HepG2 (cell line): Measurements from ENCODE around the gene CDH23. TPM values are rescaled to one million over a fixed set of nuclear protein-coding genes. Genes with fewer than 3 reads are reported as not detected.

Experiments used
- ATAC-seq: fragments of 200-7000 bp; cut with Tn5 transposase; 3 replicates; pipeline ENCODE4 v1.9.1; 2020; ENCODE audit warnings: mild to moderate bottlenecking, moderate library complexity
- BruUV-seq: library from RNA; stranded (reverse); fragments of 400-500 nt; replicated peaks from 2 replicates; lab custom pipeline; 2021; lab: Mats Ljungman, UMichigan
- CTCF ChIA-PET: fragments of 300-600 bp; formaldehyde crosslinking; extraction: SDS; loops from one replicate; lab custom pipeline; 2021; ENCODE audit warnings: low total read pairs, inconsistent platforms, low intra/inter-chr PET ratio; lab: Yijun Ruan, JAX
- POLR2A ChIA-PET: fragments of 350-600 bp; sonication (Branson Sonifier 250); formaldehyde crosslinking; loops from one replicate; lab custom pipeline; 2020; ENCODE audit warnings: antibody characterized with exemption, inconsistent platforms; lab: Yijun Ruan, JAX
- DNase-seq: peaks from one replicate; pipeline ENCODE4 v3.0.0-alpha.2; 2015; ENCODE audit warnings: low spot score
- FAIRE-seq: peaks from 3 replicates; lab custom pipeline; 2011; peaks lifted over from hg19 to GRCh38; lab: Jason Lieb, UNC
- H2AFZ ChIP-seq: one replicate; pipeline ENCODE4 v1.6.1; 2011; ENCODE audit warnings: low read length, inconsistent platforms
- H3K27ac ChIP-seq: fragments of 300-600 bp; 3 replicates; pipeline ENCODE4 v1.8.0; 2011; ENCODE audit warnings: mixed run types, mild to moderate bottlenecking, mixed read lengths, low read length, inconsistent platforms; ENCODE audit not compliant: insufficient read depth; ENCODE audit errors: extremely low read length
- H3K27me3 ChIP-seq, 2 experiments: fragments of 200-600 bp in 1 of 2; 2 replicates in 1 of 2; 3 replicates in 1 of 2; pipeline versions ENCODE4 v1.6.0 to v1.8.0; 2011; ENCODE audit warnings: low read length in 2 of 2, mild to moderate bottlenecking in 2 of 2, moderate library complexity in 2 of 2, inconsistent platforms in 1 of 2; ENCODE audit not compliant: insufficient read depth in 2 of 2, control insufficient read depth in 1 of 2
- H3K36me3 ChIP-seq, 2 experiments: fragments of 200-600 bp in 1 of 2; replicated peaks in 1 of 2; 2 replicates in 1 of 2; 3 replicates in 1 of 2; pipeline versions ENCODE4 v1.5.1 to v1.8.0; 2011; ENCODE audit warnings: low read length in 2 of 2, inconsistent platforms in 1 of 2; ENCODE audit not compliant: insufficient read depth in 2 of 2, control insufficient read depth in 1 of 2
- H3K4me1 ChIP-seq: 2 replicates; pipeline ENCODE4 v1.5.1; 2012; ENCODE audit warnings: low read length, inconsistent platforms; ENCODE audit not compliant: insufficient read depth
- H3K4me2 ChIP-seq: 2 replicates; pipeline ENCODE4 v1.6.0; 2011; ENCODE audit warnings: low read depth, low read length, inconsistent platforms
- H3K4me3 ChIP-seq, 3 experiments: fragments of 200-600 bp in 1 of 3; sonication (generic), shearing (Covaris generic) in 1 of 3; replicated peaks in 1 of 3; 2 replicates each; pipeline ENCODE4 v1.5.1; 2011 to 2016; ENCODE audit warnings: low read length in 3 of 3, inconsistent platforms in 2 of 3, low read depth in 2 of 3, mild to moderate bottlenecking in 2 of 3, control low read depth in 1 of 3, mixed read lengths in 1 of 3; ENCODE audit not compliant: insufficient read depth in 1 of 3
- H3K79me2 ChIP-seq: one replicate; pipeline ENCODE4 v1.6.1; 2011; ENCODE audit warnings: low read length, inconsistent platforms; ENCODE audit not compliant: insufficient read depth
- H3K9ac ChIP-seq: 2 replicates; pipeline ENCODE4 v1.6.0; 2011; ENCODE audit warnings: mild to moderate bottlenecking, low read depth, low read length, inconsistent platforms; ENCODE audit not compliant: insufficient read depth
- H3K9me3 ChIP-seq: 2 replicates; pipeline ENCODE4 v1.5.1; 2012; ENCODE audit warnings: mild to moderate bottlenecking, low read length
- H4K20me1 ChIP-seq: 2 replicates; pipeline ENCODE4 v1.6.0; 2011; ENCODE audit warnings: inconsistent platforms, mild to moderate bottlenecking, low read length, moderate library complexity; ENCODE audit not compliant: insufficient read depth
- E2F5 ChIP-seq: sonication (generic); formaldehyde crosslinking; conservative IDR thresholded peaks from 2 replicates; pipeline ENCODE4 v1.4.0; 2020; ENCODE audit warnings: missing genetic modification reagents
- EP300 ChIP-seq, 3 experiments: sonication (generic) in 1 of 3; formaldehyde crosslinking in 1 of 3; IDR thresholded peaks; 2 replicates each; pipeline versions ENCODE4 v1.5.1 to v1.6.1; 2011 to 2020; ENCODE audit warnings: low read depth in 2 of 3, low read length in 2 of 3, borderline replicate concordance in 1 of 3, improper control_type of control experiment in 1 of 3, mild to moderate bottlenecking in 1 of 3, missing genetic modification reagents in 1 of 3, moderate library complexity in 1 of 3
- HOXD1 ChIP-seq: sonication (generic); formaldehyde crosslinking; IDR thresholded peaks from 2 replicates; pipeline ENCODE4 v1.5.0; 2020; ENCODE audit warnings: missing genetic modification reagents
- MYPOP ChIP-seq: sonication (generic); formaldehyde crosslinking; IDR thresholded peaks from 2 replicates; pipeline ENCODE4 v1.8.1; 2023; ENCODE audit warnings: mild to moderate bottlenecking, moderate library complexity, missing genetic modification reagents
- PHB2 ChIP-seq: fragments of 450-650 bp; IDR thresholded peaks from 2 replicates; pipeline ENCODE4 v1.6.1; 2018; ENCODE audit not compliant: partially characterized antibody
- POGK ChIP-seq: sonication (generic); formaldehyde crosslinking; conservative IDR thresholded peaks from 2 replicates; pipeline ENCODE4 v1.8.0; 2022; ENCODE audit warnings: mild to moderate bottlenecking, moderate library complexity, missing genetic modification reagents
- SP5 ChIP-seq: IDR thresholded peaks from 2 replicates; pipeline ENCODE4 v1.6.1; 2016; ENCODE audit warnings: low read depth, borderline replicate concordance
- TIGD3 ChIP-seq: sonication (generic); formaldehyde crosslinking; IDR thresholded peaks from 2 replicates; pipeline ENCODE4 v1.5.1; 2020; ENCODE audit warnings: mild to moderate bottlenecking, missing genetic modification reagents, borderline replicate concordance
- TRAFD1 ChIP-seq: sonication (generic); formaldehyde crosslinking; IDR thresholded peaks from 2 replicates; pipeline ENCODE4 v1.5.1; 2020; ENCODE audit warnings: missing genetic modification reagents, mild to moderate bottlenecking, borderline replicate concordance
- ZNF143 ChIP-seq: sonication (generic); formaldehyde crosslinking; IDR thresholded peaks from 2 replicates; pipeline ENCODE4 v1.4.0; 2020; ENCODE audit warnings: missing genetic modification reagents
- ZNF33B ChIP-seq: sonication (generic); formaldehyde crosslinking; IDR thresholded peaks from 2 replicates; pipeline ENCODE4 v1.5.1; 2020; ENCODE audit warnings: mild to moderate bottlenecking, missing genetic modification reagents
- ZNF644 ChIP-seq: IDR thresholded peaks from 2 replicates; pipeline ENCODE4 v1.6.1; 2016; ENCODE audit warnings: low read depth
- WGBS: methylation state at CpG from one replicate; pipeline ENCODE4 v1.1.6; 2017; ENCODE audit warnings: low lambda C conversion rate; 5-methylcytosine and 5-hydroxymethylcytosine counted together
- in situ Hi-C: cut with HindIII; loops from 2 replicates; pipeline ENCODE4 v1.10.0; 2017; ENCODE audit warnings: low pct_unique_long_range_greater_than_20kb; ENCODE audit not compliant: extremely low pct_ligation_motif_present
- intact Hi-C: fragments of 100-400 bp; cut with micrococcal nuclease; formaldehyde crosslinking; loops from one replicate; pipeline ENCODE4 v1.10.0; 2022; ENCODE audit not compliant: unreplicated experiment
- polyA plus RNA-seq, 8 experiments: library from polyadenylated mRNA; depleted of rRNA in 3 of 8; stranded (reverse) in 7 of 8; unstranded in 1 of 8; fragments of >200 nt; fragmentation: Illumina TruSeq in 4 of 8; extraction: Trizol in 4 of 8; gene quantifications; 2 replicates each; pipeline versions ENCODE4 v1.2.1 to v1.2.3, GENCODE V29; 2011 to 2016; ENCODE audit warnings: low read depth in 4 of 8, missing spikeins in 1 of 8, mixed read lengths in 1 of 8; ENCODE audit not compliant: insufficient read depth in 1 of 8
- total RNA-seq, 5 experiments: library from RNA; depleted of rRNA; stranded (reverse); fragments of >200 nt; fragmentation: Illumina TruSeq; extraction: Trizol; gene quantifications; 2 replicates each; pipeline ENCODE4 v1.2.3, GENCODE V29; 2016; ENCODE audit warnings: low read depth in 1 of 5
- TF ChIP-seq, protein P1 (sequence below): sonication (generic); formaldehyde crosslinking; conservative IDR thresholded peaks from 2 replicates; pipeline ENCODE4 v1.8.0; 2022; ENCODE audit warnings: missing genetic modification reagents

The CDH23 gene
- total and polyA plus RNA-seq, 2 of the 13 experiments (the other 11 are each of a cell fraction or from before 2014, with no cell fraction given): 0.13 TPM; not detected in 1

DNA sequence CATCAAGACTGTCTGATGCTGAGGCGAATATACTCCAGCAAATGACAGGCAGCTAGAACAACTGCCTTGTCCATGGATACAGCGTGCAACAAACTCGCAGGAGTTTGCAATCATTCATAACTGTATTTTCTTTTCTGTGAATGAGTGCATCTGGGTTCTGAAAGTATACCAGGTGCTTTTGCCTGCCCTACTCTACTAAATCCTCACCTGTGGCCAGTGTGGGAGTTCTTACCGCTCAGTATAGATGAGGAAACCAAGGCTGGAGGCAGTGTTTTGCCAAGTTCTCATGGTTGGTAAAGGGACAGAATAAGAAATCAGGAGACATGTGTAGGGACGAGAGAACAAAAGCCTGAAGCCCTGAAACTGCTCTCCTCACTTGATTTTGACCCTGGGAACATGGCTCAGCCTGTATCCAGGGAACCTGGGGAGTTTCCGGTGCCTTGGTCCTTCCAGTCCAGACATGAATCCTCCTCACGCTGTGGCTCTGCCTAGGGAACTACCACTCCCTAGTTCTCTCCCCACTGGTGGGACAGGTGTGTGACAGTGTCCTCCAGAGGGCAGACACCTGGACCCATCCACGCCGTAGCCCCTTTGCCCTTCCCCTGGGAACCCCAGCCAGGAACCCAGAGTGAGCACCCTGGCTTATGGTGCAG is 142.0 kb downstream of the CDH23 start:
- Histone ChIP-seq H2AFZ (no peak overlapping the region), H3K9ac (no peak overlapping the region), H3K27ac (no peak overlapping the region), H3K4me1 (no peaks in the 10 kb centered on the region)
- no peak for FAIRE-seq
- TF ChIP-seq TIGD3 (no peak), E2F5 (CRISPR knock-in tag) (no peak), ZNF143 (no peak), SP5 (CRISPR knock-in tag) (no peak), MYPOP (CRISPR knock-in tag) (no peak), ZNF33B (CRISPR knock-in tag) (no peak), PHB2 (no peak), POGK (CRISPR knock-in tag) (no peak), ZNF644 (CRISPR knock-in tag) (no peak), HOXD1 (CRISPR knock-in tag) (no peak), EP300 (IDR thresholded peaks at IDR 0.05; ENCODE audit: low read depth in 2 of 2, low read length in 2 of 2) (no peak), EP300 (CRISPR knock-in tag; IDR thresholded peaks at IDR 0.05; ENCODE audit: borderline replicate concordance) (no peak), TRAFD1 (CRISPR knock-in tag) (no peak)
- TF ChIP-seq, protein P1, sequence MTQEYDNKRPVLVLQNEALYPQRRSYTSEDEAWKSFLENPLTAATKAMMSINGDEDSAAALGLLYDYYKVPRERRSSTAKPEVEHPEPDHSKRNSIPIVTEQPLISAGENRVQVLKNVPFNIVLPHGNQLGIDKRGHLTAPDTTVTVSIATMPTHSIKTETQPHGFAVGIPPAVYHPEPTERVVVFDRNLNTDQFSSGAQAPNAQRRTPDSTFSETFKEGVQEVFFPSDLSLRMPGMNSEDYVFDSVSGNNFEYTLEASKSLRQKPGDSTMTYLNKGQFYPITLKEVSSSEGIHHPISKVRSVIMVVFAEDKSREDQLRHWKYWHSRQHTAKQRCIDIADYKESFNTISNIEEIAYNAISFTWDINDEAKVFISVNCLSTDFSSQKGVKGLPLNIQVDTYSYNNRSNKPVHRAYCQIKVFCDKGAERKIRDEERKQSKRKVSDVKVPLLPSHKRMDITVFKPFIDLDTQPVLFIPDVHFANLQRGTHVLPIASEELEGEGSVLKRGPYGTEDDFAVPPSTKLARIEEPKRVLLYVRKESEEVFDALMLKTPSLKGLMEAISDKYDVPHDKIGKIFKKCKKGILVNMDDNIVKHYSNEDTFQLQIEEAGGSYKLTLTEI (CRISPR knock-in tag): no peak
- TF ChIP-seq, all 625 proteins: peak for 0
- H4K20me1 ChIP-seq: no peaks in the 10 kb centered on the region
- DNase-seq (no peak), ATAC-seq (no peak)
- no peak overlapping the region for H3K4me3 ChIP-seq
- H3K27me3 ChIP-seq: peaks cover 4 to 55% of the 10 kb centered on the region in 2 experiments; a peak in 4 of 5 replicates
- ChIA-PET POLR2A (no interaction called here), CTCF (no interaction called here)
- intact Hi-C loops (no loop called here), in situ Hi-C loops (no loop called here)
- no TSS peak for BruUV-seq
- WGBS: 27% methylated on average over 7 of the region's 9 CpGs
- no peaks in the 10 kb centered on the region for H3K79me2 ChIP-seq
- H3K4me2 ChIP-seq: no peak overlapping the region
- H3K36me3 ChIP-seq: no peaks in the 10 kb centered on the region
- no peaks in the 10 kb centered on the region for H3K9me3 ChIP-seq
